Measurements from ENCODE around the gene ITIH2. TPM values are rescaled to one million over a fixed set of nuclear protein-coding genes. Genes with fewer than 3 reads are reported as not detected.

ITIH2 gene
- total and polyA plus RNA-seq, 9 of the 15 experiments (the other 6 are each of a cell fraction or from before 2014, with no cell fraction given) = 0.66 TPM; not detected in 8

DNA sequence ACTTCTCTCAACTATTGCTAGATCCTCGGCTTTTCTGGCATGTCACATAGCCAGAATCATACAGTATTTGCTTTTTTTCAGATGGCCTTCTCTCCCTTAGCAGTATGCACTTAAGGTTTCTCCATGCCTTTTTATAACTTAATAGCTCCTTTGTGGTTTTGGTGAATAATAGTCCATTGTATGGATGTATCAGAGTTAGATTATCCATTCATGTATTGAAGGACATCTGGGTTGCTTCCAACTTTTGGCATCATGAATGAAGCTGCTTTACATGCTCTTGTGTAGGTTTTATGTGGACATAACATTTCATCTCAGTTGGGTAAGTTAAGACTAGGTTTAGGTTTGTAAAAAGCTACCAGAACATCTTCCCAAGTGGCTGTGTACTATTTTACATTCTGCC is 89.4 kb downstream of the ITIH2 start (continued):
- TF ChIP-seq, protein P1, sequence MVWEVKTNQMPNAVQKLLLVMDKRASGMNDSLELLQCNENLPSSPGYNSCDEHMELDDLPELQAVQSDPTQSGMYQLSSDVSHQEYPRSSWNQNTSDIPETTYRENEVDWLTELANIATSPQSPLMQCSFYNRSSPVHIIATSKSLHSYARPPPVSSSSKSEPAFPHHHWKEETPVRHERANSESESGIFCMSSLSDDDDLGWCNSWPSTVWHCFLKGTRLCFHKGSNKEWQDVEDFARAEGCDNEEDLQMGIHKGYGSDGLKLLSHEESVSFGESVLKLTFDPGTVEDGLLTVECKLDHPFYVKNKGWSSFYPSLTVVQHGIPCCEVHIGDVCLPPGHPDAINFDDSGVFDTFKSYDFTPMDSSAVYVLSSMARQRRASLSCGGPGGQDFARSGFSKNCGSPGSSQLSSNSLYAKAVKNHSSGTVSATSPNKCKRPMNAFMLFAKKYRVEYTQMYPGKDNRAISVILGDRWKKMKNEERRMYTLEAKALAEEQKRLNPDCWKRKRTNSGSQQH (CRISPR knock-in tag; IDR thresholded peaks at IDR 0.05) = no peak
- TF ChIP-seq HNRNPL (IDR thresholded peaks at IDR 0.05; ENCODE audit: low read depth, low read length) = no peak

DNA sequence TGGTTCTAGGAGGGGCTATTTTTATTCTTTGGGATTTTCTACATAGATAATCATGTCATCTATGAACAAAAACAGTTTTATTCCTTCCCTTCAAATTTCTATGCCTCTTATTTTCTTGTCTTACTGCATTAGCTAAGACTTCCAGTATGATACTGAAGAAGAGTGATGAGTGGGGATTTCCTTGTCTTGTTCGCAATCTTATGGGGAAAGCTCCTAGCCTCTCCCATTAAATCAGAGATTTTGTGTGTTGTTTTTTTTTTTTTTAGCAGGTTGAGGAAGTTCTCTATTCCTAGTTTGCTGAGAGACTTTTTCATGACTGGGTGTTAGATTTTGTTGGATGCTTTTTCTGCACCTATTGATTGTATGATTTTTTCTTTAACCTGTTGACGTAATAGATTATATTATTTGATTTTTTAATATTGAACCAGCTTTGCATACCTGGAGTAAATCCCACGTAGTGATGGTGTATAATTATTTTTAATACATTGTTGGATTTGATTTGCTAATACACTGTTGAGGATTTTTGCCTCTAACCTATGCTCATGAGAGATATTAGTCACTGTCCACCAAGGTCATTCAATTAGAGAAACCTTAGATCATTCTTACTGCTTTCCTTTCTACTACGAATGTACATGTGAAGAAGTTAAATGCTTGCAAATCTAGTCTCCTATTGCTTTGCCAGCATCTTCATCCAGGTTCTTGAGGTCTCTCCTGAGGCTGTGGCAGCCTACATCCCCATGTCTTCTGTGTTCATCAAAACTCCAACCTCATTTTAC is 91.3 kb downstream of the ITIH2 start:
- Histone ChIP-seq H3K79me2 (ENCODE audit: control insufficient read depth, insufficient read depth, low read length) (peaks cover 82% of the 10 kb centered on the region), H3K9me3 (replicated peaks; ENCODE audit: control insufficient read depth, insufficient read depth, low read depth, low read length) (no peaks in the 10 kb centered on the region), H3K9me1 (ENCODE audit: control insufficient read depth, insufficient read depth, low read length) (no peaks in the 10 kb centered on the region), H3K9ac (ENCODE audit: insufficient read depth in 1 of 2, low read depth in 2 of 2, low read length in 2 of 2) (no peak overlapping the region; a peak in 1 of 4 replicates), H2AFZ (ENCODE audit: low read depth, low read length) (no peak overlapping the region), H3K36me3 (ENCODE audit: control insufficient read depth, insufficient read depth, low read length) (peaks cover 86% of the 10 kb centered on the region), H3K4me3 (no peak overlapping the region), H3K27ac (ENCODE audit: extremely low read depth, low read depth, low read length) (peak overlapping the region; percentile 11; the same call in 1 of the 3 replicates), H3K4me2 (ENCODE audit: insufficient read depth, low read length) (no peak overlapping the region), H4K20me1 (replicated peaks; ENCODE audit: control insufficient read depth, insufficient read depth, low read length) (peaks cover 16% of the 10 kb centered on the region), H3K27me3 (ENCODE audit: control insufficient read depth in 2 of 2, insufficient read depth in 2 of 2, low read length in 2 of 2) (no peaks in the 10 kb centered on the region), H3K4me1 (replicated peaks in 1 of 2; ENCODE audit: control insufficient read depth in 2 of 2, insufficient read depth in 2 of 2, low read length in 2 of 2) (peaks cover 0 to 30% of the 10 kb centered on the region in 2 experiments; a peak in 3 of 5 replicates)
- no peak for DNase-seq (ENCODE audit: extremely low read depth in 1 of 4, low spot score in 3 of 4)
- BruUV-seq (replicated peaks) = no TSS peak
- intact Hi-C loops (cut with micrococcal nuclease) (no loop called here), in situ Hi-C loops (cut with MboI) (no loop called here)
- ChIA-PET POLR2A (no interaction called here), CTCF (ENCODE audit: low intra/inter-chr PET ratio) (no interaction called here)
- no peak for FAIRE-seq
- ATAC-seq = no peak
- 72% methylated on average over 4 of the region's 4 CpGs for WGBS (ENCODE audit: insufficient coverage, low coverage, missing lambda C conversion rate)
- TF ChIP-seq NR2C2 (CRISPR knock-in tag; IDR thresholded peaks at IDR 0.05) = no peak
- no peak for TF ChIP-seq NR2C2 (tag; IDR thresholded peaks at IDR 0.05)
- TF ChIP-seq CHCHD3 (CRISPR knock-in tag; IDR thresholded peaks at IDR 0.05) = no peak
- no peak for TF ChIP-seq ZNF134 (CRISPR knock-in tag; conservative IDR thresholded peaks at IDR 0.05)
- TF ChIP-seq NFE2L1 (tag; IDR thresholded peaks at IDR 0.05; ENCODE audit: borderline replicate concordance, low read depth) = no peak
- TF ChIP-seq ZC3H8 (IDR thresholded peaks at IDR 0.05) = no peak
- TF ChIP-seq MEIS2 (IDR thresholded peaks at IDR 0.05; ENCODE audit: partially characterized antibody) = no peak
- no peak for TF ChIP-seq CBX8 (IDR thresholded peaks at IDR 0.05; ENCODE audit: borderline replicate concordance, extremely low read depth, low read depth, low read length, poor library complexity, severe bottlenecking)
- TF ChIP-seq, protein P2, sequence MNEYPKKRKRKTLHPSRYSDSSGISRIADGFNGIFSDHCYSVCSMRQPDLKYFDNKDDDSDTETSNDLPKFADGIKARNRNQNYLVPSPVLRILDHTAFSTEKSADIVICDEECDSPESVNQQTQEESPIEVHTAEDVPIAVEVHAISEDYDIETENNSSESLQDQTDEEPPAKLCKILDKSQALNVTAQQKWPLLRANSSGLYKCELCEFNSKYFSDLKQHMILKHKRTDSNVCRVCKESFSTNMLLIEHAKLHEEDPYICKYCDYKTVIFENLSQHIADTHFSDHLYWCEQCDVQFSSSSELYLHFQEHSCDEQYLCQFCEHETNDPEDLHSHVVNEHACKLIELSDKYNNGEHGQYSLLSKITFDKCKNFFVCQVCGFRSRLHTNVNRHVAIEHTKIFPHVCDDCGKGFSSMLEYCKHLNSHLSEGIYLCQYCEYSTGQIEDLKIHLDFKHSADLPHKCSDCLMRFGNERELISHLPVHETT (CRISPR knock-in tag; conservative IDR thresholded peaks at IDR 0.05 in 1 of 2, IDR thresholded peaks at IDR 0.05 in 1 of 2) = no peak
- no peak for TF ChIP-seq L3MBTL2 (IDR thresholded peaks at IDR 0.05)
- TF ChIP-seq ADNP (tag; IDR thresholded peaks at IDR 0.05) = no peak
- TF ChIP-seq E2F8 (IDR thresholded peaks at IDR 0.05; ENCODE audit: low read depth, partially characterized antibody) = no peak
- TF ChIP-seq HSF4 (CRISPR knock-in tag; IDR thresholded peaks at IDR 0.05; ENCODE audit: borderline replicate concordance) = no peak

Measured in K562 (cell line).